Right atrium auricular region (tissue), 2 donors: ENCODE data around the gene ZP1. TPM values are rescaled to one million over a fixed set of nuclear protein-coding genes. Genes with fewer than 3 reads are reported as not detected.

Source experiments
- DNase-seq: peaks from one replicate; pipeline ENCODE4 v3.0.0-alpha.2; 2019; ENCODE audit warnings: low spot score
- H3K27ac ChIP-seq, 2 donors: fragments of 200-600 bp; sonication (generic); 1 replicate in 1 of 2; 2 replicates in 1 of 2; pipeline ENCODE4 v1.5.1; 2016 to 2019
- H3K27me3 ChIP-seq, 2 donors: fragments of 200-600 bp; sonication (generic); one replicate each; pipeline versions ENCODE4 v1.5.1 to v1.6.0; 2017 to 2019
- H3K36me3 ChIP-seq: fragments of 200-600 bp; sonication (generic); one replicate; pipeline ENCODE4 v1.5.1; 2016
- H3K4me1 ChIP-seq, 2 donors: fragments of 200-600 bp; sonication (generic); one replicate each; pipeline versions ENCODE4 v1.5.1 to v1.6.0; 2017 to 2019
- H3K4me3 ChIP-seq, 2 donors: fragments of 200-600 bp; sonication (generic); 1 replicate in 1 of 2; 2 replicates in 1 of 2; pipeline ENCODE4 v1.5.1; 2017 to 2019; ENCODE audit warnings: mild to moderate bottlenecking in 1 of 2, moderate library complexity in 1 of 2
- H3K9me3 ChIP-seq, 2 donors: fragments of 200-600 bp; sonication (generic); one replicate each; pipeline ENCODE4 v1.5.1; 2019
- CTCF ChIP-seq, 2 donors: fragments of 200-600 bp; sonication (generic); IDR thresholded peaks; one replicate each; pipeline ENCODE4 v1.5.1; 2019; ENCODE audit warnings: antibody characterized with exemption in 2 of 2
- total RNA-seq, 2 donors: library from RNA; depleted of rRNA; stranded (reverse); fragments of >200 nt; gene quantifications; one replicate each; pipeline ENCODE4 v1.1.0, GENCODE V29; 2016

The ZP1 gene
- total RNA-seq, 2 donors from 2014 or later = not detected

- no peak for TF ChIP-seq CTCF (IDR thresholded peaks at IDR 0.05)
- Histone ChIP-seq H3K4me3 (no peak overlapping the region), H3K4me1 (peaks cover 0 to 57% of the 10 kb centered on the region in 2 donors), H3K27me3 (no peaks in the 10 kb centered on the region), H3K27ac (no peak overlapping the region), H3K36me3 (peaks cover 38% of the 10 kb centered on the region), H3K9me3 (no peaks in the 10 kb centered on the region)
- DNase-seq = no peak
These were observed 51.6 kb downstream of the ZP1 start for GRCh38 chr11:60918939-60919265.

- Histone ChIP-seq H3K27me3 (no peaks in the 10 kb centered on the region), H3K36me3 (peaks cover 38% of the 10 kb centered on the region), H3K27ac (no peak overlapping the region), H3K9me3 (no peaks in the 10 kb centered on the region), H3K4me1 (peaks cover 0 to 60% of the 10 kb centered on the region in 2 donors), H3K4me3 (no peak overlapping the region)
- DNase-seq = no peak
- TF ChIP-seq CTCF (IDR thresholded peaks at IDR 0.05) = no peak
These were observed 52.0 kb downstream of the ZP1 start for GRCh38 chr11:60919320-60919719.

GRCh38 chr11:60919956-60920355 lies 52.6 kb downstream of the ZP1 start:
- no peak for DNase-seq
- peaks cover 38% of the 10 kb centered on the region for H3K36me3 ChIP-seq
- peaks cover 0 to 64% of the 10 kb centered on the region in 2 donors for H3K4me1 ChIP-seq
- no peak overlapping the region for H3K27ac ChIP-seq
- TF ChIP-seq CTCF (IDR thresholded peaks at IDR 0.05) = no peak
- H3K9me3 ChIP-seq = no peaks in the 10 kb centered on the region
- peaks cover 0 to 3% of the 10 kb centered on the region in 2 donors for H3K27me3 ChIP-seq
- H3K4me3 ChIP-seq = no peak overlapping the region

DNA sequence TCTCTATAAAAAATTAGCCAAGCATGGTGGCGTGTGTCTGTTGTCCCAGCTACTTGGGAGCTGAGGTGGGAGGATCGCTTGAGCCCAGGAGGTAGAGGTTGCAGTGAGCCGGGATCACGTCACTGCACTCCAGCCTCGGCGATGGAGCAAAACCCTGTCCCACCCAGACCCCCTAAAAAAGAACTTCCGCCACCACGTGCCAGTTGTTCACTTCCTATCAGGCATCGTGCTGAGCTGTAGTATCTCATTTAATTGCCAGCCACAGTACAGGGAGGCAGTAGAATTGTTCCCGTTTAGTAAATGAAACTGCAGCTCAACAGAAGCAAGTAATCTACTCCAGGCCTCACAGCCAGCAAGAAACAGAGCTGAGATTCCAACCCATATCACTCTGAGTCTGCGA lies 53.9 kb downstream of the ZP1 start:
- TF ChIP-seq CTCF (IDR thresholded peaks at IDR 0.05) = no peak
- Histone ChIP-seq H3K27me3 (peaks cover 0 to 5% of the 10 kb centered on the region in 2 donors), H3K36me3 (peaks cover 38% of the 10 kb centered on the region), H3K4me1 (peaks cover 0 to 59% of the 10 kb centered on the region in 2 donors), H3K27ac (no peak overlapping the region), H3K4me3 (no peak overlapping the region), H3K9me3 (no peaks in the 10 kb centered on the region)
- no peak for DNase-seq

GRCh38 chr11:60921777-60922335 lies 54.5 kb downstream of the ZP1 start:
- no peak for DNase-seq
- Histone ChIP-seq H3K4me1 (peaks cover 0 to 53% of the 10 kb centered on the region in 2 donors), H3K27ac (no peak overlapping the region), H3K27me3 (peaks cover 0 to 5% of the 10 kb centered on the region in 2 donors), H3K4me3 (no peak overlapping the region), H3K9me3 (no peaks in the 10 kb centered on the region), H3K36me3 (peaks cover 38% of the 10 kb centered on the region)
- TF ChIP-seq CTCF (IDR thresholded peaks at IDR 0.05) = no peak

DNA sequence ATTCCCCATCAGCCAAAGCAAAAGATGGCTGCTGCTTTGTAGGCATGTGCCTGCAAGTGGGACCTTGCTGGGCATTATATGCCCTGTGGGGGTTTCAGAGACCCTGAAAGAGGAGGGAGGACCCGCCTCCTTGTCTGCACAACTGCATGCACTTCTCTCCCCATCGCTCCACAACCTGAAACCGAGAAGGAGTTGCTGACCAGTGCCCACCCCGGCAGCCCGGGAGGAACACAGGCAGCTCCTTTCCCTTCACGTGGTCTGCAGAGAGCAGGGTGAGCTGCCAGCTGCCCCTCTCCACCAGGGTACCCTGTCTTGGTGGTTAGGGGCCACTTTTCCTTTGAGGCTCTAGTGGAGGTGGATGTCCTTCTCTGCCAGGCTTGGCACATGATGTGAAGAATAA lies 55.6 kb downstream of the ZP1 start:
- H3K36me3 ChIP-seq = peaks cover 38% of the 10 kb centered on the region
- peaks cover 0 to 5% of the 10 kb centered on the region in 2 donors for H3K27me3 ChIP-seq
- H3K9me3 ChIP-seq = no peaks in the 10 kb centered on the region
- no peak for DNase-seq
- no peak overlapping the region for H3K4me3 ChIP-seq
- no peak overlapping the region for H3K27ac ChIP-seq
- no peak for TF ChIP-seq CTCF (IDR thresholded peaks at IDR 0.05)
- H3K4me1 ChIP-seq = peaks cover 0 to 47% of the 10 kb centered on the region in 2 donors
